Activated B cell treated with CpG ODN at 0.5 μM for 24 hours (primary cell): ENCODE measurements around the gene SLC4A1AP. TPM values are rescaled to one million over a fixed set of nuclear protein-coding genes. Genes with fewer than 3 reads are reported as not detected.

Source experiments
- ATAC-seq: fragments of 200-7000 bp; cut with Tn5 transposase; one replicate; pipeline ENCODE4 v1.10.0; 2021; ENCODE audit warnings: low read depth, mild to moderate bottlenecking, moderate library complexity
- CTCF ChIA-PET: fragments of 350-600 bp; sonication (Branson Sonifier 250); formaldehyde crosslinking; loops from one replicate; lab custom pipeline; 2021; ENCODE audit warnings: antibody characterized with exemption; lab: Charles Lee
- POLR2A ChIA-PET: fragments of 350-600 bp; sonication (Branson Sonifier 250); formaldehyde crosslinking; loops from one replicate; lab custom pipeline; 2021; ENCODE audit warnings: antibody characterized with exemption; lab: Charles Lee
- DNase-seq: peaks from one replicate; pipeline ENCODE4 v3.0.0; 2022
- H3K27ac Mint-ChIP-seq: one replicate; pipeline ENCODE4 v1.8.0; 2020; ENCODE audit warnings: mixed read lengths
- H3K27me3 Mint-ChIP-seq: one replicate; pipeline ENCODE4 v1.8.0; 2021; ENCODE audit warnings: mixed read lengths
- H3K36me3 Mint-ChIP-seq: one replicate; pipeline ENCODE4 v1.8.0; 2021; ENCODE audit warnings: low read depth, mixed read lengths
- H3K4me1 Mint-ChIP-seq: one replicate; pipeline ENCODE4 v1.8.0; 2021; ENCODE audit warnings: mixed read lengths
- H3K4me3 Mint-ChIP-seq: one replicate; pipeline ENCODE4 v1.8.0; 2020; ENCODE audit warnings: mild to moderate bottlenecking, mixed read lengths
- H3K9me3 Mint-ChIP-seq: one replicate; pipeline ENCODE4 v1.8.0; 2020; ENCODE audit warnings: mixed read lengths
- intact Hi-C: fragments of 100-400 bp; cut with micrococcal nuclease; formaldehyde crosslinking; loops from one replicate; pipeline ENCODE4 v1.15.1; 2024
- total RNA-seq: library from RNA; stranded (reverse); gene quantifications from 2 replicates; pipeline ENCODE4 v1.2.3, GENCODE V29; 2022
- TF ChIP-seq, protein P1 (sequence below): fragments of 200-600 bp; IDR thresholded peaks from one replicate; pipeline ENCODE4 v1.8.0; 2022; ENCODE audit warnings: antibody characterized with exemption, mild to moderate bottlenecking

The SLC4A1AP gene
- total RNA-seq, 1 donor from 2014 or later = 22.0 TPM

DNA sequence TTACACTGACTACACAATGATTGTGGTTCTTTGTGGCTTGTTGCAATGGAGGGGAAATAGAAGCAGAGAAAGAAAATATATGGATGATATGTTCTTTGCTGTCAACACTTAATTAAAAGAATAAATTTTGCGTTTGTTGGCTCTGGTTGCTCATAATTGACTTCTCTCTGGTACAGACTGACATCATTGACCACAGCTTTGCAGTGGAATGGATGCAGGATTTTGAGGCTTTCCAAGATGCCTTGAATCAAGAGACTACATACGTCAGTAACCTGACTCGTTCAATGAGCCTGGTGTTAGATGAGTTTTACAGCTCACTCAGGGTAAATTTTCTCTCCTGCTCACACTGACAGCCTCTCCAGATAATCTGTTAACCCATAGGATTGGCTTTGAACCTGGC, 25.0 kb upstream of the SLC4A1AP start:
- DNase-seq (no peak), ATAC-seq (no peak)
- H3K9me3 Mint-ChIP-seq = no peaks in the 10 kb centered on the region
- TF ChIP-seq, protein P1, sequence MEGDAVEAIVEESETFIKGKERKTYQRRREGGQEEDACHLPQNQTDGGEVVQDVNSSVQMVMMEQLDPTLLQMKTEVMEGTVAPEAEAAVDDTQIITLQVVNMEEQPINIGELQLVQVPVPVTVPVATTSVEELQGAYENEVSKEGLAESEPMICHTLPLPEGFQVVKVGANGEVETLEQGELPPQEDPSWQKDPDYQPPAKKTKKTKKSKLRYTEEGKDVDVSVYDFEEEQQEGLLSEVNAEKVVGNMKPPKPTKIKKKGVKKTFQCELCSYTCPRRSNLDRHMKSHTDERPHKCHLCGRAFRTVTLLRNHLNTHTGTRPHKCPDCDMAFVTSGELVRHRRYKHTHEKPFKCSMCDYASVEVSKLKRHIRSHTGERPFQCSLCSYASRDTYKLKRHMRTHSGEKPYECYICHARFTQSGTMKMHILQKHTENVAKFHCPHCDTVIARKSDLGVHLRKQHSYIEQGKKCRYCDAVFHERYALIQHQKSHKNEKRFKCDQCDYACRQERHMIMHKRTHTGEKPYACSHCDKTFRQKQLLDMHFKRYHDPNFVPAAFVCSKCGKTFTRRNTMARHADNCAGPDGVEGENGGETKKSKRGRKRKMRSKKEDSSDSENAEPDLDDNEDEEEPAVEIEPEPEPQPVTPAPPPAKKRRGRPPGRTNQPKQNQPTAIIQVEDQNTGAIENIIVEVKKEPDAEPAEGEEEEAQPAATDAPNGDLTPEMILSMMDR = no peak
- intact Hi-C loops = no loop called here
- CTCF ChIA-PET = no interaction called here
- H3K27ac Mint-ChIP-seq = no peak overlapping the region
- no peaks in the 10 kb centered on the region for H3K4me1 Mint-ChIP-seq
- no peaks in the 10 kb centered on the region for H3K27me3 Mint-ChIP-seq
- peaks cover 78% of the 10 kb centered on the region for H3K36me3 Mint-ChIP-seq
- POLR2A ChIA-PET = no interaction called here
- H3K4me3 Mint-ChIP-seq = no peak overlapping the region

- Mint-ChIP-seq H3K9me3 (no peaks in the 10 kb centered on the region), H3K4me1 (no peaks in the 10 kb centered on the region), H3K4me3 (no peak overlapping the region), H3K27ac (no peak overlapping the region), H3K36me3 (peaks cover 74% of the 10 kb centered on the region), H3K27me3 (no peaks in the 10 kb centered on the region)
- intact Hi-C loops = no loop called here
- TF ChIP-seq, protein P1 = no peak
- ChIA-PET POLR2A (no interaction called here), CTCF (no interaction called here)
- no peak for DNase-seq
- no peak for ATAC-seq
These were observed 22.9 kb upstream of the SLC4A1AP start for GRCh38 chr2:27640722-27641245.

DNA sequence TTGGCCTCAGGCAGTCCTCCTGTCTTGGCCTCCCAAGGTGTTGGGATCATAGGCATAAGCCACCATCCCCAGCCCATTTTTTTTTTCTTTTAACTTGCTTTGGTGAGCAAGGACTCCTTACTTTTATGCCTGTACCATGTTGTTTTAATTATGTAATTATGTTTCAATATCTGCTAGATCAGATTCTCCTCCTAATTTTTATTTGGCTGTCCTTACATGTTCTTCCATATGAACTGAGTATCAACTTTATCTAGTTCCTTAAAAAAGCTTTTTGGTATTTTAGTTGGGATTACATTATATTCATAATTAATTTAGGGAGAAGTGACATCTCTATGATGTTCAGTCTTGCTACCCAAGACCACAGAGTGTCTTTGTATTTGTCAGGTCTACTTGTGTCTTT, 18.5 kb upstream of the SLC4A1AP start:
- intact Hi-C loops = no loop called here
- Mint-ChIP-seq H3K27me3 (no peaks in the 10 kb centered on the region), H3K36me3 (peaks cover 73% of the 10 kb centered on the region), H3K27ac (no peak overlapping the region), H3K4me3 (no peak overlapping the region), H3K9me3 (no peaks in the 10 kb centered on the region), H3K4me1 (no peaks in the 10 kb centered on the region)
- DNase-seq (no peak), ATAC-seq (no peak)
- ChIA-PET CTCF (no interaction called here), POLR2A (no interaction called here)
- TF ChIP-seq, protein P1 = no peak

DNA sequence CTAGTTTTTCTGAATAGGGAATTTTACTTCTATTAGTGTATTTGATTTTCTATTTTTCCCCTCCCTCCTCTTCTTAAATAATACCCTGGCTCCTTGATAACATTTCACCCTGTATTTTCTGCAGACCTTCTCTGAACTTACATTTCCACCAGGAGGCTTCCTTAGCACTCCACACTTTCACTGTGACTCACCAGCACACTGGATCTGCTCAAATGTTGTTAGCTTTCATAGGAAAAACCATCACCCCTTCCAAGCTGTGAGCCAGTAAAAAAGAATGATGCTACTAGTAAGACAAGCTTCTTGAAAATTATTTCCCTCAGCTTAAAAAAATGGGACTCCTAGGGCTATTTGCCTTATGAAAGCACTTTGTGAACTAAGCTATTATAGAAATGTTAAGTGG, 16.4 kb upstream of the SLC4A1AP start:
- Mint-ChIP-seq H3K27me3 (no peaks in the 10 kb centered on the region), H3K4me3 (no peak overlapping the region), H3K27ac (no peak overlapping the region), H3K36me3 (peaks cover 72% of the 10 kb centered on the region), H3K9me3 (no peaks in the 10 kb centered on the region), H3K4me1 (no peaks in the 10 kb centered on the region)
- TF ChIP-seq, protein P1 = no peak
- CTCF ChIA-PET = interaction anchor here (1.8 kb wide), 1 partner anchor 36 kb away, joined by 4 read pairs; no protein-coding TSS in a partner anchor
- intact Hi-C loops = no loop called here
- POLR2A ChIA-PET = interaction anchor here (1.2 kb wide), 1 partner anchor 16 kb away, joined by 5 read pairs; the partner anchor contains the start of genes SLC4A1AP and SUPT7L
- no peak for DNase-seq
- ATAC-seq = no peak

- intact Hi-C loops = no loop called here
- TF ChIP-seq, protein P1 = no peak
- ATAC-seq (no peak), DNase-seq (no peak)
- Mint-ChIP-seq H3K9me3 (no peaks in the 10 kb centered on the region), H3K27ac (no peak overlapping the region), H3K36me3 (peaks cover 72% of the 10 kb centered on the region), H3K4me3 (no peak overlapping the region), H3K4me1 (no peaks in the 10 kb centered on the region), H3K27me3 (no peaks in the 10 kb centered on the region)
- POLR2A ChIA-PET = no interaction called here
- CTCF ChIA-PET = interaction anchor here (1.8 kb wide), 1 partner anchor 36 kb away, joined by 4 read pairs; no protein-coding TSS in a partner anchor
These were observed 16.0 kb upstream of the SLC4A1AP start for GRCh38 chr2:27647737-27648136.
